Neural cell (in vitro differentiated cells): ENCODE data around the gene IFT43.

ENCODE experiments used
- CTCF ChIP-seq: fragments of 450-650 bp; IDR thresholded peaks from 2 replicates; pipeline ENCODE4 v1.5.1; 2014; ENCODE audit warnings: antibody characterized with exemption, mild to moderate bottlenecking, moderate library complexity; ENCODE audit not compliant: poor library complexity, severe bottlenecking
- EP300 ChIP-seq: fragments of 450-650 bp; conservative IDR thresholded peaks from 2 replicates; pipeline ENCODE4 v1.6.1; 2014; ENCODE audit warnings: antibody characterized with exemption, mild to moderate bottlenecking, moderate library complexity; ENCODE audit not compliant: poor library complexity, severe bottlenecking
- EZH2 ChIP-seq: fragments of 200-600, 300-800 bp; shearing (Covaris generic), sonication (generic); IDR thresholded peaks from 2 replicates; pipeline ENCODE4 v1.6.1; 2014; ENCODE audit warnings: antibody characterized with exemption, low read length, borderline replicate concordance, mild to moderate bottlenecking; ENCODE audit not compliant: insufficient read depth, poor library complexity, severe bottlenecking
- POLR2AphosphoS5 ChIP-seq: IDR thresholded peaks from 2 replicates; pipeline ENCODE4 v1.6.1; 2012
- RAD21 ChIP-seq: fragments of 450-650 bp; conservative IDR thresholded peaks from 2 replicates; pipeline ENCODE4 v1.6.1; 2014; ENCODE audit warnings: antibody characterized with exemption, mild to moderate bottlenecking, moderate library complexity
- REST ChIP-seq: IDR thresholded peaks from 2 replicates; pipeline ENCODE4 v1.6.1; 2012; ENCODE audit warnings: borderline replicate concordance
- TAF1 ChIP-seq: IDR thresholded peaks from 2 replicates; pipeline ENCODE4 v1.6.1; 2012; ENCODE audit warnings: low read depth

GRCh38 chr14:75946785-75947184 is 38.8 kb upstream of the IFT43 start:
- TF ChIP-seq CTCF (no peak), RAD21 (no peak), POLR2AphosphoS5 (no peak), TAF1 (no peak), EP300 (no peak), EZH2 (no peak), REST (no peak)
